ENCODE data around the gene NFX1. TPM values are rescaled to one million over a fixed set of nuclear protein-coding genes. Genes with fewer than 3 reads are reported as not detected.

Gene NFX1
- total and polyA plus RNA-seq, 9 of the 15 experiments (the other 6 are each of a cell fraction or from before 2014, with no cell fraction given): 8.8 to 38.9 (median 26.8) TPM

DNA sequence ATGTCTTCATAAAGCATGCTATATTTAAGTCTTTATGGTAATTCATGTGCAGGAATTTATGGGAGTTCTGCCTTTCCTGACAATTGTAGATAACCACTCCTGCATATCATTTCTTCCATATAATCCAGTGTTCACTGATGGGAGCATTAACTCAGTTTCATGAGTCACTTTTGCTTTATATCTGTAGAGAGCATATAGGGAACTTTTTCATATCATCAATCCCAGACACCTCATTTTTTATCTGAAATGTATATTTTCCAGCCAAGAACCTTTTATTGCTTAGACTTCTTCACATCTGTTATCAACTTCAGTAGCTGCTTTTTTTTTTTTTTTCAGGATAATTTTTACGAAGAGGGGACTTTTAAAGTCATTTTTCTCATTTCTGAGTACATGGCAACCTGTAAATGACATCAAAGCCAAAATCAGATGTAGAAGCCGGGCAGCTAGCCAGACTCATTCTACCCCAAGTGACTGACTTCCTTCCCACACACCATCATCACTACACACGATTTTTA is 41.1 kb downstream of the NFX1 start (continued):
- TF ChIP-seq, protein P1, sequence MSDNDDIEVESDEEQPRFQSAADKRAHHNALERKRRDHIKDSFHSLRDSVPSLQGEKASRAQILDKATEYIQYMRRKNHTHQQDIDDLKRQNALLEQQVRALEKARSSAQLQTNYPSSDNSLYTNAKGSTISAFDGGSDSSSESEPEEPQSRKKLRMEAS (CRISPR knock-in tag; IDR thresholded peaks at IDR 0.05): no peak
- TF ChIP-seq, protein P2, sequence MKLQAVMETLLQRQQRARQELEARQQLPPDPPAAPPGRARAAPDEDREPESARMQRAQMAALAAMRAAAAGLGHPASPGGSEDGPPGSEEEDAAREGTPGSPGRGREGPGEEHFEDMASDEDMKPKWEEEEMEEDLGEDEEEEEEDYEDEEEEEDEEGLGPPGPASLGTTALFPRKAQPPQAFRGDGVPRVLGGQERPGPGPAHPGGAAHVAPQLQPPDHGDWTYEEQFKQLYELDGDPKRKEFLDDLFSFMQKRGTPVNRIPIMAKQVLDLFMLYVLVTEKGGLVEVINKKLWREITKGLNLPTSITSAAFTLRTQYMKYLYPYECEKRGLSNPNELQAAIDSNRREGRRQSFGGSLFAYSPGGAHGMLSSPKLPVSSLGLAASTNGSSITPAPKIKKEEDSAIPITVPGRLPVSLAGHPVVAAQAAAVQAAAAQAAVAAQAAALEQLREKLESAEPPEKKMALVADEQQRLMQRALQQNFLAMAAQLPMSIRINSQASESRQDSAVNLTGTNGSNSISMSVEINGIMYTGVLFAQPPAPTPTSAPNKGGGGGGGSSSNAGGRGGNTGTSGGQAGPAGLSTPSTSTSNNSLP (IDR thresholded peaks at IDR 0.05; ENCODE audit: borderline replicate concordance, low read depth, low read length): peak; percentile 33; the same call in 1 of the 2 replicates
- peak; percentile 67; the same call in 1 of the 2 replicates for TF ChIP-seq MYNN (IDR thresholded peaks at IDR 0.05)
- TF ChIP-seq MYNN (CRISPR knock-in tag; IDR thresholded peaks at IDR 0.05): no peak
- no peak for TF ChIP-seq MCM7 (IDR thresholded peaks at IDR 0.05)
- TF ChIP-seq PPARD (CRISPR knock-in tag; IDR thresholded peaks at IDR 0.05): no peak
- TF ChIP-seq ZNF174 (CRISPR knock-in tag; IDR thresholded peaks at IDR 0.05): no peak
- TF ChIP-seq NR2F6 (CRISPR knock-in tag; IDR thresholded peaks at IDR 0.05): no peak
- peak; percentile 53; the same call in 1 of the 2 replicates for TF ChIP-seq LEF1 (IDR thresholded peaks at IDR 0.05)
- TF ChIP-seq EGR1 (conservative IDR thresholded peaks at IDR 0.05): no peak
- TF ChIP-seq NFIC (IDR thresholded peaks at IDR 0.05): peak; percentile 73
- peak; percentile 89 for TF ChIP-seq TCF3 (CRISPR knock-in tag; IDR thresholded peaks at IDR 0.05)
- peak; percentile 38 for TF ChIP-seq HDAC3 (IDR thresholded peaks at IDR 0.05; ENCODE audit: borderline replicate concordance, partially characterized antibody)
- TF ChIP-seq, protein P3, sequence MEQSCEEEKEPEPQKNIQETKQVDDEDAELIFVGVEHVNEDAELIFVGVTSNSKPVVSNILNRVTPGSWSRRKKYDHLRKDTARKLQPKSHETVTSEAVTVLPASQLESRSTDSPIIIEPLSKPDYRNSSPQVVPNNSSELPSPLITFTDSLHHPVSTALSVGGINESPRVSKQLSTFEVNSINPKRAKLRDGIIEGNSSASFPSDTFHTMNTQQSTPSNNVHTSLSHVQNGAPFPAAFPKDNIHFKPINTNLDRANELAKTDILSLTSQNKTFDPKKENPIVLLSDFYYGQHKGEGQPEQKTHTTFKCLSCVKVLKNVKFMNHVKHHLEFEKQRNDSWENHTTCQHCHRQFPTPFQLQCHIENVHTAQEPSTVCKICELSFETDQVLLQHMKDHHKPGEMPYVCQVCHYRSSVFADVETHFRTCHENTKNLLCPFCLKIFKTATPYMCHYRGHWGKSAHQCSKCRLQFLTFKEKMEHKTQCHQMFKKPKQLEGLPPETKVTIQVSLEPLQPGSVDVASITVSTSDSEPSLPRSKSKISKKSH (CRISPR knock-in tag; IDR thresholded peaks at IDR 0.05): no peak
- TF ChIP-seq SAP30 (IDR thresholded peaks at IDR 0.05; ENCODE audit: borderline replicate concordance, insufficient read depth, low read depth, low read length, poor library complexity, severe bottlenecking): no peak
- peak; percentile 57; the same call in 1 of the 2 replicates for TF ChIP-seq JUND (IDR thresholded peaks at IDR 0.05; ENCODE audit: borderline replicate concordance, low read depth, low read length)
- peak; percentile 66; the same call in 1 of the 3 replicates for TF ChIP-seq JUND (tag; IDR thresholded peaks at IDR 0.05; ENCODE audit: borderline replicate concordance, low read depth, low read length)
- peak; percentile 85 for TF ChIP-seq SMARCA4 (IDR thresholded peaks at IDR 0.05)
- no peak for TF ChIP-seq ZBED1 (IDR thresholded peaks at IDR 0.05)
- TF ChIP-seq, protein P4, sequence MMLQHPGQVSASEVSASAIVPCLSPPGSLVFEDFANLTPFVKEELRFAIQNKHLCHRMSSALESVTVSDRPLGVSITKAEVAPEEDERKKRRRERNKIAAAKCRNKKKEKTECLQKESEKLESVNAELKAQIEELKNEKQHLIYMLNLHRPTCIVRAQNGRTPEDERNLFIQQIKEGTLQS (IDR thresholded peaks at IDR 0.05): peak; percentile 71
- TF ChIP-seq, protein P4 (CRISPR knock-in tag; conservative IDR thresholded peaks at IDR 0.05): peak; percentile 47; the same call in 1 of the 2 replicates
- TF ChIP-seq KLF16 (IDR thresholded peaks at IDR 0.05): peak; percentile 76; the same call in 1 of the 2 replicates
- TF ChIP-seq TRIM24 (IDR thresholded peaks at IDR 0.05): peak; percentile 83 to 93
- TF ChIP-seq FOSL1 (tag; conservative IDR thresholded peaks at IDR 0.05): peak; percentile 85
- TF ChIP-seq ZNF24 (IDR thresholded peaks at IDR 0.05): peak; percentile 98
- peak; percentile 82 for TF ChIP-seq SMARCC2 (IDR thresholded peaks at IDR 0.05; ENCODE audit: low read depth)
- TF ChIP-seq NONO (IDR thresholded peaks at IDR 0.05; ENCODE audit: low read depth in 2 of 2, low read length in 1 of 2): 0 out of 4 replicates have a peak, but pooled peaks of 1 of the 2 experiments have one; percentile 53
- TF ChIP-seq EP300 (IDR thresholded peaks at IDR 0.05; ENCODE audit: low read length): peak; percentile 79

Data from K562 (cell line).